Fibroblast of lung (primary cell): ENCODE results near the gene ITGB8.

Source experiments
- CTCF ChIP-seq, 2 donors: IDR thresholded peaks in 1 of 2; conservative IDR thresholded peaks in 1 of 2; 1 replicate in 1 of 2; 2 replicates in 1 of 2; pipeline ENCODE4 v1.5.1; 2011 to 2012; ENCODE audit warnings: low read length in 2 of 2, control low read depth in 1 of 2, inconsistent platforms in 1 of 2, low read depth in 1 of 2, mild to moderate bottlenecking in 1 of 2
- EZH2 ChIP-seq: IDR thresholded peaks from 2 replicates; pipeline ENCODE4 v1.5.1; 2012; ENCODE audit warnings: low read length, control low read depth, mild to moderate bottlenecking; ENCODE audit errors: missing control alignments

- TF ChIP-seq EZH2 (no peak), CTCF (conservative IDR thresholded peaks at IDR 0.05 in 1 of 2, IDR thresholded peaks at IDR 0.05 in 1 of 2; ENCODE audit: low read depth in 1 of 2, low read length in 2 of 2) (no peak)
Observed at GRCh38 chr7:20362574-20363253, 32.0 kb downstream of the ITGB8 start.
